ENCODE measurements around the gene SIVA1.

The SIVA1 gene

DNA sequence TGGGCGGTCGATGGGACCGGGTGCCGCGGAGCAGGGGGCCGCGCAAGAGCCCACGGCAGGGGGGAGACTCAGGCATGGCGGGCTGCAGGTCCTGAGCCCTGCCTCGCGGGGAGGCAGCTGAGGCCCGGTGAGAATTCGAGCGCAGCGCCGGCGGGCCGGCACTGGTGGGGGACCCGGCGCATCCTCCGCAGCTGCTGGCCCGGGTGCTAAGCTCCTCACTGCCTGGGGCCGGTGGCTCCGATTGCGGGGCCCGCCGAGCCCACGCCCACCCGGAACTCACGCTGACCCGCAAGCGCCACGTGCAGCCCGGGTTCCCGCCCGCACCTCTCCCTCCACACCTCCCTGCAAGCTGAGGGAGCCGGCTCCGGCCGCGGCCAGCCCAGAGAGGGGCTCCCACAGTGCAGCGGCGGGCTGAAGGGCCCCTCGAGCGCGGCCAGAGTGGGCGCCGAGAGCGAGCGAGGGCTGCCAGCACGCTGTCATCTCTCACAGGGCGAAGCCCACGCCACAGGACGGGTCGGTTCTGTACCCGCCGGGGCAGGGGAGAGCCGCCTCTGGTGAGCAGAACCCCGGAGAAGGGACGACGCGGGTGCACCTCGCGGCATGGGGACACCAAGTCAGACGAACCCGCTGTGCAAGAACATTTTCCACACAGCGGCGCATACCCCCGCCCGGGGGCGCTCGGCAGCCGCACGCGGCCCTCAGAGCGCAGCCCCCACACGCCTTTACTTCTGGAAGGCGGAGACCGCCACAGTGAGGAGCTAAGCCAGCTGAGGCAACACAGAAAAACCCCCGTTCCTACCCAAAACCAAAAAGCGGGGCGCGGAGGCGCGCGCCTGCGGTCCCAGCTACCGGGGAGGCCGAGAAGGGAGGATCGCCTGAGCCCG is 1.2 kb upstream of the SIVA1 start:
- no peak for DNase-seq (ENCODE audit: low read depth)

DNA sequence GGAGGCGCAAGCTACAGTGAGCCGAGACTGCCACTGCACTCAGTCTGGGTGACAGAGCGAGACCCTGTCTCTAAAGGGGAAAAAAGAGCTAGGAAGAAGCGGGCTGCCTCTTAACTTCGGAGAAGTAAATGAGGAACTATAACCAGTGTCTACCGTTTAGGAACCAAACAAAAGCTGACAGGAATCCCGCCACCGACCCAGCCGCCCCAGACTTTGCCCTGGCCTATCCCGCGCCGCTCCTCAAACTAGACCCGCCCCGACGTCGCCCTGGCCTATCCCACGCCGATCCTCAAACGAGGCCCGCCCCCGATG is 568 bp upstream of the SIVA1 start:
- no peak for DNase-seq (ENCODE audit: low read depth)

DNA sequence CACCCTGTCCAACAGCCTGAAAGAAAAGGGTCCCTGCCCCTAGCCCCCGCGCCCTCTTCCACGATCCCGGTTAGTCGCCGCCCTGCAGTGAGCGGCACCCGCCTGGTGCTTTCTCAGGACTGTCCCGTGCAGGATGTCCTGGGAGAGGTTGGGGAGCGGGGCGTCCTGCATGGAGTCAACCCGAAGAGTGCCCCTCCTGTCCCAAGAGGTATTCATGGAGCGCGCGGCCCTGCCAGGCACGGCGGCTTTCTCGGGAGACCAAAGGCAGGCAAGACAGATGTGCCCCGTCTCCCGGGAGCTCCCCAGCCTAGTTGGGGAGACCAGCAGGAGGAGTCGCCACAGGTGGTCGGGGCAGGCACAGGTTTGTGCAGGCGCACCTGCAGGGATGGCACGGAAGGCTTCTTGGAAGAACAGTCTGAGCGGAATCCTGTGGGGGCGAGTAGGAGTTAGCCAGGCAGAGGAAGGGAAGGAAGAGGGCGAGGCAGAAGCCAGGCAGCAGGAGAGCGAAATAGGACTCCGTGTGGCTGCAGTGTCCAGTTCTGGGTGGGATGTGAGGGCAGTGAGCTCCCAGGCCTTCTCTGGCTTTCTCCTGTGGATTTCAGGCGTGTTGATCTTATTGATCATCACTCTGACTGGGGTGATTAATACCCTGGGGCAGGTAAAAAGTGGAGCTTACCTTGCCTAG is 723 bp downstream of the SIVA1 start:
- DNase-seq (ENCODE audit: low read depth), result no peak

DNA sequence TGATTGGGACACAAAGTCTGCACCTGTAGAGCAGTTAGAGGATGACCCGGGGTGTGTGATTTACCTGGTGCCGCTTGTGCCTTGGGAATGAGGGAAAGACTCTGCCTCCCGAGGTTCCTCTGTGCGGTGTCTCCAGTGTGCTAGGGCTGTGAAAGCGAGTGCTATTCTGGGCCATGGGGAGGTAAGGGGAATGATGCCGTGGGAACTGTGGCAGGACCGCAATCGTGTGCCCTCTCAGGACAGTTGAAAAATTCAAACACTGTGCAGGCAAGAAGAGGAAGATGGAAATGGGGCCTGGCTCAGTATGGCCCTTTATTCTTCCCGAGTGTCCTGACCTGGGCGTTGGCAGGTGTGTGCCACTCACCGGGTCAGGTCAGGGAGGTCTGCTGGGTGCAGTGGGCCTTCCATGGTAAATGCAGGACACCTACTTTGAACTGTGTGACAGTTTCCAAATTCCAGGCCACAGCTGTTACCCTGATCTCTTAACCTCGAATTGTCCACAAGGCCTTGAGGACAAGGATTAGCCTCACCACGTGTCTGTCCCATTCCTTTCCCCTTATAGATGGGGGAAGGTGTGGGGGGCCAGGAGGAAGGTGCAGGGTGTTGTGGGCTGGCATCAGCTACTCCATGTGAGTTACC is 1.4 kb downstream of the SIVA1 start:
- no peak for DNase-seq (ENCODE audit: low read depth)

DNA sequence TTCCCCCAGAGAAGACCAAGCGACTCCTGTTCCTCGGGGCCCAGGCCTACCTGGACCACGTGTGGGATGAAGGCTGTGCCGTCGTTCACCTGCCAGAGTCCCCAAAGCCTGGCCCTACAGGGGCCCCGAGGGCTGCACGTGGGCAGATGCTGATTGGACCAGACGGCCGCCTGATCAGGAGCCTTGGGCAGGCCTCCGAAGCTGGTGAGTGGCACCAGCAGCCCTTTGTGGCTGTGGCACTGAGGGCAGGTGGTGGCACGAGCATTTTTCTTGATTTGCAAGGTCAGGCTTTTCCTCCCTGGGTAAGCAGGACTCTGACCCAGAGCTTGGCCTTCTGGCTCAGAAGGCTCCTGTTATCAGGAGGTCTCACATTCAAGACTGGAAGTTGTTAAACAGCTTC is 2.7 kb downstream of the SIVA1 start:
- no peak for DNase-seq (ENCODE audit: low read depth)

DNA sequence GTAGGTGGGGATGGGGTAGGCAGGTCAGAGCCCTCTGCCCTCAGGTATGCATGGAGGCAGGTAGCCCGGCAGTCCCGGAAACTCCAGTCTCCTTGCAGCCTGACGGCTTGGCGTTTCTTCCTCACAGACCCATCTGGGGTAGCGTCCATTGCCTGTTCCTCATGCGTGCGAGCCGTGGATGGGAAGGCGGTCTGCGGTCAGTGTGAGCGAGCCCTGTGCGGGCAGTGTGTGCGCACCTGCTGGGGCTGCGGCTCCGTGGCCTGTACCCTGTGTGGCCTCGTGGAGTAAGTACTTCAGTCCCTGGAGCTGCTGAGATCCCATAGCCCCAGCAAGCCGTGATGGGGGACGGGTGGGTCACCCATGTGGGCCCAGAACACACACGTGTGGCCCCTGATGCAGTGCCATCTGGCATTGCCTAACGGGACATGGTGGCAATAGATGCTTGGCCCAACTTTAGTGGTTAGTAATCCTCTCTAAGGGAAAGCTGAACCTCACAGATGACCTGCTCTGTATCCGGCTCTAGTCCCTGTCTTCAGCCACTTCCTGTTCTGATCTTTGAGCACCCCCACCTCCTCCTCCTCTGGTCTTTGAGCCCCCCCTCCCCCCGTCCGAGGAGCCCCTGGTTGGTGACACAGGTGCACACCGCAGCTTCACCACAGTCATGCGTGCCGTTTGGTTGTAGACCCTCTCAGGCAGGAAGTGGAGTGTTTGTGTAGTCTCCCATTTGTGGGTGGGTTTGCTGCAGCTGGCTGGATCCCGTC is 3.7 kb downstream of the SIVA1 start:
- no peak for DNase-seq (ENCODE audit: low read depth)

DNA sequence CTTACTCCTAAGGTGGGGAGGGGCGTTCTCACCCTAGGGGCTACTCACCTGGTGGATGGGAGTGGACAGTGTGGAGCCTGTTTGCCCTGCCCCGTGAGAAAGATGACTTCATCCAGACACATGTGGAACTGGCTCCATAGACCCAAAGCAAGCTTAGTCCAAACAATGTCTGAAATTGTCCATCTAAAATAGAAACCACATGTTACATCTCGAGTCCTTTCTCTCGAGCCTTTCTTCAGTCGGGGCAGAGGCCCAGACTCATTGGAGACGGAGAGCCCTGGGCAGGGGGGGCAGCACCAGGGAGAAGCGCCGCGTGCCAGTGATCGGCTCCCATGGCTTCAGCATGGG is 4.3 kb downstream of the SIVA1 start:
- DNase-seq (ENCODE audit: low read depth), result no peak

DNA sequence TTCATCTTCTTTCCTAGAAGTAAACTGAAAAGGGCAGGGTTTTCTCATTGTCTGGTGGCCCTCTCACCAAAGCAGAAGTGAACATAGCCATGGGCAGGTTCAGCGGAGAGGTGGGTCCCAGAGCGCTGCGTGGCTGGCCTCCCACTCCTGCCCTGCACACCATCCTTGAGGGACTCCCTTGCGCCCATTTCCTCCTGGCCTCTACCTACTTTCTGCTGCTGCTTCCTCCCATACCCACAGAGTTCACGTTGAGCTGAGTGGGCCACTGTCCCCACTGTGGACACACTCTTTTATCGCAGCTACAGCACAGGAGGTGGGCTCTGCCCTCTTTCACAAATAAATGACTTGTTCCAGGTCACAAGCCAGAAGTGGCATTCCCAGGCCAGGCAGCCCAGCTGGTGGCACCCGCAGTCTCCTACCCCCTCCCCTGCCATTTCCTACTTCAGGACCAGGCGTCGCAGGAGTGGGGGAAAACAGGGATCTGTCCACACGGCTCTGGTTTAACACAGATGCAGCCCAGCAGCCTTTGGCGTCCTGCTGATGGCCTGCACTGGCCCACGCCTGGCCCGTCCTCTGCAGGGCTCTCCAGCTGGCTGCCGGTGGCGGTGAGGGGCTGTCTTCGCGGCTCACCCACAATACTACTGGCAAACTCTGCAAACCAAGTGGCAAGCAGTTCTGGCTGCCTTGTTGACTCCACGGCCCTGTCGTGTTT is 4.9 kb downstream of the SIVA1 start:
- no peak for DNase-seq (ENCODE audit: low read depth)

DNA sequence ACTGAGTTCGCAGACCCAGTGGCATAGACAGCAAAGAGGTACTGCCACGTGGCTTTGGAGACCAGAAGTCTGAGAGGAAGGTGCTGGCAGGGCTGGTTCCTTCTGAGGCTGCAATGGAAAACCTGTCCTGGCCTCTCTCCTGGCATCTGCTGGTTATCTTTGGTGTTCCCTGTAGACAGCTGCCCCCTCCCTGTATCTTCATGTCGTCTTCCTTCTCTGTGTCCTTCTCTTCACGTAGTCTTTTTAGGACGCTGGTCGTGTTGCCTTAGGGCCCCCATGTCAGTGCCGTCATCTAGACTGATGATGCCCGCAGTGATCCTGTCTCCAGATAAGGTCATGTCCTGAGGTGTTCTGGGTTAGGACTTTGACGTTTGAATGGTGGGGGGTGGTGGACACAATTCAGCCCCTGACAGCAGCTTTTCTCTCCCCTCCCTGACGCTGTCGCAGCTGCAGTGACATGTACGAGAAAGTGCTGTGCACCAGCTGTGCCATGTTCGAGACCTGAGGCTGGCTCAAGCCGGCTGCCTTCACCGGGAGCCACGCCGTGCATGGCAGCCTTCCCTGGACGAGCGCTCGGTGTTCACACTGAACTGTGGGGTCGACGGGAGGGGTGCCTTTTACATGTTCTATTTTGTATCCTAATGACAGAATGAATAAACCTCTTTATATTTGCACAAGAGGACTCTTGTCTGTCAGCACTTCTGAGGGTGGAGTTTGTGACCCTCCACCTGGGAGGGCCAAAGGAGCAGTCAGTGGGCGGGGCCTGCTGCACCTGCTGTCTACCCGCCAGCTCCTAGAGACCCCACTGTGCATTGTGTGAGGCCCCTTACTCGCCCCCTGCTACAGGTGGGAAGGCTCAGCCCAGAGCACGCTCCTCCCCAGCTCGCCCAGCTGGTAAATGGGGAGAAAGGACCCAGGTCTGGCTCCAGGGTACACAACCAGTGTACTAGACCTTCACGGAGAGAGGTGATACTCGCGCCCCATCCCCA is 6.3 kb downstream of the SIVA1 start:
- no peak for DNase-seq (ENCODE audit: low read depth)

DNA sequence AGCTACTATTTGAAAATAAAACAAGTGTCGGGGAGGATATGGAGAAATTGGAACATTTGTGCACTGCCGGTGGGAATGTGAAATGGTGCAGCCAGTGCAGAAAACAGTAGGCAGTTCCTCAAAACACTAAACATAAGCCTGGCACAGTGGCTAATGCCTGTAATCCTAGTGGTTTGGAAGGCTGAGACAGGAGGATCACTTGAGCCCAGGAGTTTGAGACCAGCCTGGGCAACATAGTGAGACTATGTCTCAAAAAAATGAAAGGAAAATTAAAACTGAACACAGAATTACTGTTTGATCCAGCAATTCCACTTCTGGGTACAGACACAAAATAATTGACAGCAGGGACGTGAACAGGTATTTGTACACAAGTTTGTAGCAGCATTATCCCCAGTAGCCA is 12.6 kb downstream of the SIVA1 start:
- DNase-seq (ENCODE audit: low read depth), result no peak

DNA sequence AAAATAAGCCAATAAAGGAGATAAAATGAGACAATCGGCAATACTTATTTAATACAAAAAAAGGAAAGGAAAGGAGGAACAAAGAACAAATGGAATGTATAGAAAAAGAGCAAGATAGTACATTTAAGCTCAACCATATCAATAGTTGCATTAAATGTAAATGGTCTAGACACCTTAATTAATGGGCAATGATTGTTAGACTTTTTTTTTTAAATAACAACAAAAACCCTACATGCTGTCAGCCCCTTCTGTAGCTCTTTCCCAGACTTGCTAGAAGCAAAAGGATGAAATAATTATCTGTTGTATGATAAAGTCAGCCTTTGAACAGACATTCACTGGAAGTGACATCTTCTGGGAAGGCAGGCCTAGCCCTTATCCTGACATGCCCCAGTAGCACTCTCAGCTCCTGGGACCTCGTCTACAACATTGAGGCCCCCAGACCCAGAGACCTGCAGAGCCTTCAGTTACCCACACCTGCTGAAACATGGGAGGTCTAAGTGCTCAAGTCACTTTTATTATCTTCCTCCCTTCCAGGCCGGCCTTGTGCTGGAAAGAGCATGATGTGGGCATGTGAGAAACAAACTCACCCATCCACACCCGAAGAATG is 13.4 kb downstream of the SIVA1 start:
- no peak for DNase-seq (ENCODE audit: low read depth)

DNA sequence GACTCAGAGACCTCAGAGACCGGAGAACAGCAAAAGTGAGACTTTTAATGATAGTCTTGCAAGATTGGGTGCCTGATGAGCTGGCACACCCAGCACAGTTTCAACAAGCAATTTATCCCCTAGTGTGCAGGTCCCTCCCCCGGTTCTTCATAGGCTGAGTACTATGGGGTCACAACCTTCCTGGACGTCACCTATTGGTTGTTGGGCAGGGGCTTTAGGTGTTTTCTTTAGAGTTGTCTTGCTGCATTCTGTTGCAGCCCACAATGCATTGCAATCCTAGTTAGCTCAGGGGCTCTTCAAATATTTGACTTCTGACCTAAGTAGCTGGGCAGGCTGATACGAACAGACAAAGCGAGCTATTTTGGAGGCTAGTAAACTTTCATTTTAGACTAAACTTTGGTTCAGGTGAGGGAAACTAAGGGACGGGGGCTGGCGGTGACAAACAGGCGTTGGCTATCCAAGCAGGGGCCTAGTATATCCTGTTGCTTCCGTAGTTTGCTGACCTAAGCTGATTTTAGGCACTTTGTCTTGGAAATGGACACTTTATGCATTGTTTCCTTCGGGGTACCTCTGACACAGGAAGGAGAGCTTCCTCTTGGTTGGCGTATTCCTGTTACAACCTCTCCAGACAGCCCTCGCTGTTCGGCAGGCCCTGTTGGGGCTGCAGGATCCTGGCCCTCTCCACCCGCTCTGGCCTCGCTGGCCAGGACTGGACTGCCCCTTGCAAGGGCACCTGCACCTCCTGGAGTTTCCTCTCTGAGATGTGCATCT is 14.1 kb downstream of the SIVA1 start:
- DNase-seq (ENCODE audit: low read depth), result no peak

DNA sequence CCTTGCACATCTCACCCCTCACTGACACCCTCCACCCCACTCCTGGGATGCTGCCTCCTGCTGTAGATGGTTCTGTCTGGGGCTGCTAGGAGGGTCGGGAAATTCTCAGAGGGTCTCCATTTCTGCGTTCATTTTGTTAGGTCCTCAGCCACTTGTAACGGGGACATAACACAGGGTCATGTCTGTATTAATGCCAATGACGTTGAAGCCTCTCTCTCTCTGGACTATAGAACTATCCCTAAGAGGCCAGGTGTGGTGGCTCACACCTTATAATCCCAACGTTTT is 14.6 kb downstream of the SIVA1 start:
- no peak for DNase-seq (ENCODE audit: low read depth)

DNA sequence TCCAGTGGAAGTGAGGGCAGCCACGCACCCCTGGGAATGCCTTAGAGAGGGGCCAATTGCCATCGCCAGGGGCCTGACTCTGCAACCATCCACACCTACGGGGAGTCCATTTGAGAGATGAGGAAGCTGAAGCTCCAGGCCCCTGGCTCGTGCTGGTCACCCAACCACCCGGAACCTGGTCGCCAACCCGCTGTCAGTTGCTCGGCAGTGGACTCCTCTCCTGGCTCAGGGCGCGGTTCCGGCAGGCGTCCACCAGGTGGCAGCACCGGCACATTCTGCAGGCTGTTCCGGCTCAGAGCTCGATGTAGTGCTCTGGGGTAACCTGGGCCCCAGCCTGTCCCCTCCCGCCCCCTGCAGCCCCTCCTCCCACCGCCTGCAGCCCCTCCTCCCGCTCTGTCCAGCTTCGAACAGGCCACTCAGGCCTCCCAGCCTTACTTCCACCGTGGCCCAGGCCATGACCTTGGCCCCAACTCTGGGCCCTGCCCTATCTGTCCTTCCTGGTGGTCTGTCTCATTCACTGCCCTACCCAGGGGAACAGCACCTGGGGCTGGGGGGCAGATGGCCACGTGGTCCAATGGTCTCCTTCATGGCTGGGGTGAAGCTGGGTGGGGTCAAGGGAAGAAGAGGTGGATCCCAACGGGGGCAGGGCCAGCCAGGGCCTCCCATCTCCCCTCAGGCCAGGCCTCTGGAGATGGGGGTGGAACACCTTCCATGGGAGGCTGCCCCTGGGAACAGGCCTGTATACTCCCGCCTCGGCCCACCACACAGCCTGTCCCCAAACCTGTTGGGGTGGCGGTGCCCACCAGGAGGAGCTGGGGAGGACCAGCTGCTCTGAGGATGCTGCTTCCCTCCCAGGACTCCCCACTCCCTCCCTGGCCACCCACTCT is 15.7 kb downstream of the SIVA1 start:
- peak; percentile 89 for DNase-seq (ENCODE audit: low read depth)

DNA sequence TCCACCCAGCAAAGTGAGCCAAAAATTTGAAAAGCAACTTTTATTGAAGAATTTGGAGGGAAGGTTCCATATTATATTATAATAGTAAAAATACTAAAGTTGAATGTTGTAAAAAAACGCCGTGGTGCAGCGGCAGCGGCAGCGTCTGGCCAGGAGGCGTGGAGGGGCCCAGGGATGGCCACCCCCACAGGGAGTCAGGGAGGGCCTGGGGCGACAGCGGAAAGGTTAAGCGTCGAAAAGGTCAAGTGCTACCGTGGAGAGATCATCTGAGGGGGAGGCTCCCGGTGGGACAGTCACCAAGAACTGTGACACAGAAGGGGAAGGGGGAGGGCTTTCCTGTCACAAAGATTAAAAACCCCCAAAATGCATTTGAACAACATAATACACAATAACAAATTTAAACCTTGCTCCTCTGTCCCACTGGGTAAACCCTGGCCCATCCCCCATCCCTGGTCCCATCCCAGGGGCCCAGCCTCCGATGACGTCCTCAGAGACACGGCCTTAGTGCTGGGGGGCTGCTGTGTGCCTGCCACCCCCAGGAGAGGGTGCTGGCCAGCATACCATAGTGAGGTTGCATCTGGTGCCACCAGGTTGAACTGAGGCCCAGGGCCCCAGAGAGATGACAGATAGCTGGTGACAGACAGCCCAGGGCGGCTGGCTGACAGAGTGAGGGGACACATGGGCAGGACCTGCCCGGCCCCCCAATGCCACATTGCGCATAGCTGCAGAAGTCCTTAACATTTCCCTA is 16.6 kb downstream of the SIVA1 start:
- no peak for DNase-seq (ENCODE audit: low read depth)

DNA sequence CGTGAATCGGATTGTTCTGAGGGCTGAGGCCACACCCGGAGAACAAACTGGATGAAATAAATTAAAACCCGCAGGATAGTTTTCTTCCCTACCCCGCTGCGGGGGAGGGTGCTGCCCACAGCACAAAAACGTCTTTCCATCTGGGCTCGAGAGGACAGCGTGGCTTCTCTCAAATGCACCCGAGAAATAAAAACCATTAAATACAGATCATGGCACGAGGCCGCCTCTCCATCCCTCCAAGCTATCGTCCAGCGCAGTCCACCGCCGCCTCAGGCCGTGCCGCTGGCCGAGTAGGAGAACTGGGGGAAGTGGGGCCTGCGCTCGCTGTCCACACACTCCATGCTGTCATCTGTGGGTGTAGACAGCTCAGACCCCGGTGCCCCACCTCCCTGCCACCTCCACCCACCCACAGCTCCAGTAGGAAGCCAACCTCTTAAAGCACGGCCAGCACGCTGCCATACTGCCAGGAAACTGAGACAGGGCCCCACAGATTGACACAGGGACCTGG is 17.2 kb downstream of the SIVA1 start:
- DNase-seq (ENCODE audit: low read depth), result no peak

DNA sequence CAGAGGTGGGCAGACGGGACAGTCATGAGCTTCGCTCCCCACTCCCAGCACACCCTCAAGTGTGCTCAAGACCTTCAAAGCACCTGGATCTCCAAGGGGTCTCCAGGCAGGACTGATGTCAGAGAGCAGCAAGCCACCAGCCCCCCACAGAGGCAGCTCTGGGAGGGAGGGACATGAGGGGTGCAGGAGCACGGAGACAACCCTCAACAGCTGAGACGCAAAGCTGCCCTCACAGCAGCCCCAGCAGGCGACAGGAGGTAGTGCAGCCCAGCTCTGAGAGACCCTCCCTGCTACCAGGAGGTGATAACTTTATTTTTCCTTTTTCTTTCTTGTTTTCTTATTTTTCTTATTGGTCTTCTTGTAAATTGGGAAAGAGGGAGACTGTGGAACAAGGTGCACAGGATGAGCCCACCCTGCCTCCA is 17.9 kb downstream of the SIVA1 start:
- DNase-seq (ENCODE audit: low read depth), result no peak

DNA sequence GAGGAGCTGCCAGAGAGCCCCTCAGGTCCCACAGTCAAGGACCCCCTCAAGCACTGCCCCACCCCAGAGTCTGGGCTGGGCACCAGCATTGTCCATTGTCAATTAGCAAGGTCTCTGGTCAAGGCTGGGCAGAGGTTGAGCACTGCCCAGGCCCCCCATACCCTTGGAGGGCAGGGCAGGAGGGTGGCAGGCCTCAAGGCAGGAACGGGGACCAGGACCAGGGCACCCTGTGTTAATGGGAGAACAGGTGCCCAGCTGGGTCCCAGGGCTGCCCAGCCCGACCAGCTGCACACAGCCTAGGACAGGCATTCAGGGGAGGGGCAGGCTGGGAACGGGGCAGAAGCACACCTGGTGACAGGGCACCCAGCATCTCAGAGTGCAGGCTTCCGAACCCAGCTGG is 18.4 kb downstream of the SIVA1 start:
- DNase-seq (ENCODE audit: low read depth), result no peak
